Measurements from ENCODE around the gene BFAR.
"Not testable (repeated sequence)": the region's sequence is repeated elsewhere in the genome, so short reads cannot be mapped to it uniquely, and the experiment has no call there.

The BFAR gene, protein sequence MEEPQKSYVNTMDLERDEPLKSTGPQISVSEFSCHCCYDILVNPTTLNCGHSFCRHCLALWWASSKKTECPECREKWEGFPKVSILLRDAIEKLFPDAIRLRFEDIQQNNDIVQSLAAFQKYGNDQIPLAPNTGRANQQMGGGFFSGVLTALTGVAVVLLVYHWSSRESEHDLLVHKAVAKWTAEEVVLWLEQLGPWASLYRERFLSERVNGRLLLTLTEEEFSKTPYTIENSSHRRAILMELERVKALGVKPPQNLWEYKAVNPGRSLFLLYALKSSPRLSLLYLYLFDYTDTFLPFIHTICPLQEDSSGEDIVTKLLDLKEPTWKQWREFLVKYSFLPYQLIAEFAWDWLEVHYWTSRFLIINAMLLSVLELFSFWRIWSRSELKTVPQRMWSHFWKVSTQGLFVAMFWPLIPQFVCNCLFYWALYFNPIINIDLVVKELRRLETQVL

DNA sequence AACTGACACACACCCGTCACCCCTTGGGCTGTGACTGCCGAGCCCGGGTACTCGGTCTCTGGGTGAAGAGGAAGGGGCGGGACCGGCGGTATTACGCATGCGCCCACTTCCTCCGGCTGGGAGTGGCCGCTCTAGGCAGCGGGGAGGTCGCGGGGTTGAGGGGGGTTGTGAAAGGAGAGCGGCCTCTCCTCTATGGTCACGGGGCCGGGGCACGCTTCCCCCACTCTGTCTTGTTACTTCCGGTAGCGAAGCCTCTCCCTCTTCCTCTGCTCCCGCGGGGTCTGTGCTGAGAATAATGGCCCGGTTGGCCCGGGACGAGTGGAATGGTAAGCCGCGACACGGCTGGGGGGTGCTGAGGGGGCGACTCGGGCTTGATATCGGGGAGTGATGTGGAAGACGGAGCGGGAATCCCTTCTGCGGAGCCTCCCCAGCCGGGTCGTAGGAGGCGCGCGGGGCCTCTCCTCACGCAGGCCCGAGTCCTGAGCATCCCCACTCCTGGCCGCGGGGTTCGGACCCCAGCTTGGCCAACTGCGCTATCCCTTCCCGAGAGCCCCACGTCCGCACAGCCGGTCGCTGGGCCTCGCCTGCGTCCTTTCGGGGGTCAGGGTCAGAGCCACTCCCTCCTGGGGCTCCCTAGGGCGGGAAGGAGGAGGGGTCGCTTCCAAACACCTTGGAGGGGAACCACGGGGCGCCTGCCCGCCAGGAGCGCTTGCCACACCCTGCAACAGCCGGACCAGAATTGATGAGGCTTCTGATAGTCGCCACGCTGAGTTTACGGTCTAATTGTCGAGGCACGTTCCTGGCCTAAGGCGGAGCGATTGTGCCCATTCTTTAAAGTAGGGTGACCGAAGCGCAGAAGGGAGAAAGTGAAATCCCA, at the start of gene BFAR:
Gene BFAR, plus strand, starts transcription at position 259 of the 877 bp plus-strand sequence. CDS start 11,396 bp downstream, outside the sequence.
- peak; percentile 99 for DNase-seq

DNA sequence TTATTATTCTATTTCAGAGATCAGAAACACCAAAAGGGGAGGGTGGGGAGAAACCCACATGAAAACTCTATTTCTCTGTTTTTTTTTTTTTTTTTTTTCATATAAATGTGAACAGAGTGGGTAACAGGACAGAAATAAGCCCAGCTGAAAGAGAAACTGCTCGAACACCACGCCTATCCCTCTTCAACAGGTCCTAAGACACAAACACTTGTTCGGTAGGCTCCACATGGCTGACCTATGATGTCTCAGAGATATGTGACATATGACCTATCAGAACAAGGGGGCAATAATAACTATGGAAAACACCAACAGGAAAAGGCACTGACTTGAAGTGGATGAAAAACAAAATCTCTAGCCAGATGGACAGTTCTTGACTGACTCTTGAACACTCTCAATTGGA, 47.5 kb upstream of the BFAR start:
- DNase-seq = no peak

DNA sequence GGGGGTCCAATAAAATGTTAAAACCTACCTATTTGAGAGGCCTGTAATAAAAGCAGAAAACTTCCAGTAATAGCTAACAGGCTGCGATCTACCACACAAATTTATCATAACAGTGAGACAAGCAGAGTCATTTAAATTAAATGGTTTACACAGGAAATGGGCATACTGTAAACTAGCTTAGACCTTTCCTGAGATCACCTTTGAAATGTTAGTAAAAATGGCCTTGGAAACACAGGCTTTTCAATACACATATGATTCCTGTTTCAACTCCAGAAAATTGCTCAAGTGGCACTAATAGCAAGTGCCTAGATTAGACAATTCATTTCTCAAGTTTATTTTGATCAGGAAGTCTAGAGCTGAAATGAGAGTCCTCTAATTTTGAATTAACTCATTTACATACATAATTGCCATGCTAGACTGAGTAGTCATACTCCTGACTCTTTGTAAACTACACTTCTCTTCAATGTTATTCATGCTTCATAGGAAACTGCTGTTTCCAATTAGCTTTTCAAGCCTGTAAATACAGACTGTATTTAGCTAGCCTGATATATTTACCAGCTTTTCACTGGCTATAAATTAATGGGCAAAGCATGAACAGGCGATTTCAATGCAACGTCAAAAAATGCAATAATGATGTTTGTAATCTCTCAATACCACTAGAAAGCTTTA, 46.0 kb upstream of the BFAR start:
- DNase-seq = no peak

DNA sequence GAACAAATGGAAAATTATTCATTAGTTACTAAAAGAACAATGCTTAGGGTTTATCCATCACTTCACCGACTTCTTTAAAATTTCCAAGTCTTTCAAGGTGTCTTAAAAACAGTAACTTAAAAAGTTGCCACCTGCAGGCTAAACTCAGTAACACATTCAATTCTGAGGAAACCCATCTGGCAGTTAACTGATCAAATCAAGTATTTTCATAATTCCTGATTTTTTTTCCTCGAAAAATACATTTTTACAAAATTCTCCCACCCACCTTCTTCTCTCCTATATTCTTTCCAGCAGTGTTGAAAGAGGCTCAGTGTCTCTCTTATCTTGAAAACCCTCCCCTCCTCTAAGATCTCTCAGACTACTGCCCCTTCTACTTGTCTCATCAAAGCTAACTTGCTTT, 32.6 kb upstream of the BFAR start:
- DNase-seq = no peak

DNA sequence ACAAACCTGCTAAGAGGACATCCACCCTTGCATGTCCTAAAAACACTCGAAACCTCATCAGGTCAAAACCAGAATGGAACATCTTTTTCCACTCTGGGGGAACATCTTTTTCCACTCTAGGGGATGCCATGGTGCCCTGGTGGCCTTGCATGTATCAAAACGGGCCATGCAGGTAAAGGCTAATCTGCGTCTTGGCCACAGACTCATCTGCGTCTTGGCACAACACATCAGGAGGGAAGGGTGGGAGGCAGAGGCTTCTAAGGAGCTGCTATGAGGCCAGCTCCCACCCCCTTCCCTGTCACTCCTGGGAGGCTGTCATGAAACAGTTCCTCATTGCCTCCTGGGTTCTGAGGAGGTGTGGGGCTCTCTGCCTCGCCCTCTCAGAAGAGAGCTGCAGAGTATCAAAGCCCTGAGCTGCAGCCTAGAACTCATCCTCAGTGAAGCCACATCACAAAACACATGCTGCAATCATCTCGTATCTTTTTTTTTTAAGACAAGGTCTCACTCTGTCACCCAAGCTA, 30.2 kb upstream of the BFAR start:
- DNase-seq = no peak

DNA sequence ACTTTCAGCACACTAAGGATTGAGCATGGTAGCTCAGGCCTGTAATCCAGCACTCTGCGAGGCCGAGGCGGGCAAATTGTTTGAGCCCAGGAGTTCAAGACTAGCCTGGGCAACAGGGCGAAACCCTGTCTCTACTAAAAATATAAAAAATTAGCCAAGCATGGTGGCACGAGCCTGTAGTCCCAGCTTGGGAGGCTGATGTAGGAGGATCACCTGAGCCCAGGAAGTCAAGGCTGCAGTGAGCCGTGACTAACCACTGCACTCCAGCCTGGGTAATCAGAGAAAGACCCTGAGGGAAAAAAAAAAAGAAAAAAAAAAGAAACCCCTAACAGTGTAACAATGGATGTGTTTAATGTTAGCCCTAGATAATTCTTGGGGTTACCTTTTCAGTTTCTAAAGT, 26.6 kb upstream of the BFAR start:
- no peak for DNase-seq

DNA sequence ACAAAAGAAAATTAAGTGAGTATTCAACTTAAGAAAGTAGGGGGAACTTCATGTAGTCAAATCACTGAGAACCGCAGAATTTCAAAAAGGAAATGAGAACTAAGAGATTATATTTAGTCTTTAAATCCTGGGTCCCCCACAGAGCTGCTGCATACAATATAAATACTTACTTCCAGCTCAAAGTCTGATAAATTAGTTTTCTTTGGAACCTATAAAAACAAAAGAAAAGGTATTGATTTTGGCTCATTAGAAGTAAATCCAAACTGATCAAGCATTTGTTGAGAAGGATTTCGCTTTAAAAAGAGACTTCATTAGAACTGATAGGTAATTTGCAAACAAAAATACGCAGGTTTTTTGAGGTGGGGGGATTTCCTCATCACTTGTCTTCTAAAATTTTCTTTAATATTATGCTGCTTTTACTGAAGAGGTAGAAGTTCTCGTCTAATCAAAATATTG, 24.6 kb upstream of the BFAR start:
- no peak for DNase-seq

DNA sequence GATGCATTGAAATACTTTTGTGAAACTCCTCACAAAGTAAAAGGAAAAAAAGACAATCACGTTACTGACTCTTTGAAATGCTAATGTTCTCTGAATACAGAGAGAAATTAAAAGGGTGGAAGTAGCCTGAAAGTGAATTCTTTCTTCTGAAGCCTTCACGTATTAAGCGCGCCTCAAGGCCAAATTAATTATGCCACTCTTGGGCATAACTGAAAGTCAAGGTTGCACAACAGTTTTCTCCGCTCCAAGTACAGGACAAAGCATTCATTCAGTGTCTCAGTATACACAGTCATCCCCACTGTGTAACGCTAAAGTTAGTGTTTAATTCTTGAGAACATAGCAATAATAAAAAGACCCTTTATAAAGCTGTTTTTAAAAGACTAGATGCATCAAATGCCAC, 24.1 kb upstream of the BFAR start:
- DNase-seq = no peak

DNA sequence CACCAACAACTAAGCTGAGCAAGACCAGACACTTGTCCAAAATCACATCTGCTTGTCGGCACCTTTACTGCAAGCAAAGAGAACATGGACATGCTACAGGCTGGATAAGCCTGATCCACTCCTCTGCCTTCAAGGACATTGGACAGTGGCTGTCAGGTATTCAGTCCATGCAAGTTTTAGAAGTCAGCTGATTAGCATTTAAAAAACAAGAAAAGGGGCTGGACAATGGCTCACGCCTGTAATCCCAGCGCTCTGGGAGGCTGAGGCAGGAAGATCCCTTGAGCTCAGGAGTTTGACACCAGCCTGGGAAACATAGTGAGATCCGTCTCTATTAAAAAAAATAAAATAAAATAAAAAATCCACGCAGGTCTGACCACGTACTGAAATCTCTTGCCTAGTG, 23.0 kb upstream of the BFAR start:
- no peak for DNase-seq

DNA sequence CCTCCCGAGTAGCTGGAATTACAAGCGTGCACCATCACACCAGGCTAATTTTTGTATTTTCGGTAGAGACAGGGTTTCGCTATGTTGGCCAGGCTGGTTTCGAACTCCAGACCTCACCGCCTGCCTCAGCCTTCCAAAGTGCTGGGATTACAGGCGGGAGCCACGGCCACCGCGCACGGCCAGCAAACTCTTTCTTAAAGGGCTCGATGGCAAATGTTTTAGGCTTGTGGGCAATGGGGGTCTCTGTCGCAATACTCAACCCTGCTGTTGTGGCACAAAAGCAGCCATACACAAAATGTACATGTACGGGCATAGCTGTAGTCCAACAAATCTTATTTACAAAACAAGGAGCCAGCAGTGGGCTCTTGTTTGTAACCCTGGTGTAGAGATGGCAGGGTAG, 21.1 kb upstream of the BFAR start:
- DNase-seq = no peak

DNA sequence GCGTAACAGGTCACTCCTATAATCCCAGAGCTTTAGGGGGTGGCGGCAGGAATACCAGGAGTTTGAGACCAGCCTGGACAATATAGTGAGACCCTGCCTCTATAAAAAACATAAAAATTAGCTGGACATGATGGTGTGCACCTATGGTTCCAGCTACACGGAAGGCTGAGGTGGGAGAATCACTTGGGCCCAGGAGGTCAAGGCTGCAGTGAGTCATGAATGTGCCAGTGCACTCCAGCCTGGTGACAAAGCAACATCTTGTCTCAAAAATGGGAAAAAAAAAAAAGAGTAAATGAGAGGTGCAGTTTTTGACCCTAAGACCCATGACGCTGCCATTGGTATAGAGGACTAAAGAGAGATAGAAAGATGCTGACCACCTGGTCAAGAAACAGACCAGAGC, 18.8 kb upstream of the BFAR start:
- no peak for DNase-seq

DNA sequence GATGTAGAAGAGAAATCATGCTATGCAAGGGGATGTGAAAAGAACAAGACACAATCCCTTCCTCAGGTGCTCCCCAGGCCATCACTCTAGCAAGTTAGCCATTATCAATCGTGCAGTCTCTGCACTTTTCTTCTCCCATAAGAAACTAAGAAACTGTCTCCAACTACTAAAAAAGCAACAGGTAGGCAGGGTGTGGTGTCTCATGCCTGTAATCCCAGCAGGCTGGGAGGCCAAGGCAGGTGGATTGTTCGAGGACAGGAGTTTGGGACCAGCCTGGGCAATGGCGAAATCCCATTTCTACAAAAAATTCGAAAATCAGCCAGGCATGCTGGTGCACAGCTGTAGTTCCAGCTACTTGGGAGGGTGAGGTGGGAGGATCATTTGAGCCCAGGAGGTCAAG, 16.5 kb upstream of the BFAR start:
- no peak for DNase-seq

DNA sequence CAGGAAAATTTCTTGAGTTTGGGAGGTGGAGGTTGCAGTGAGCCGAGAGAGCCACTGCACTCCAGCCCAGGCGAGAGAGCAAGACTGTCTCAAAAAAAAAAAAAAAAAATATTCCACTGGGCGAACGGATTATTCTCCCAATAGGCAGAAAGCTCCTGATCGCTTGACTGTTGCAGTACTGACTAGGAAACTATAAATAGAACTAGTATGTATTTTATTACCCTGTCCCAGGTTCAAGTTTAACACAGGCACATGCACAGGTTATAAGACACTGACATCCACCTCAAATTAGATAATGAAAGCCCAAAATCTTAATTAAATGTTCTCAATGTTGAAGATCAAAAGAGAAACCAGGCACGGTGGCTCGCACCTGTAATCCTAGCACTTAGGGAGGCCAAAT, 14.2 kb upstream of the BFAR start:
- no peak for DNase-seq

DNA sequence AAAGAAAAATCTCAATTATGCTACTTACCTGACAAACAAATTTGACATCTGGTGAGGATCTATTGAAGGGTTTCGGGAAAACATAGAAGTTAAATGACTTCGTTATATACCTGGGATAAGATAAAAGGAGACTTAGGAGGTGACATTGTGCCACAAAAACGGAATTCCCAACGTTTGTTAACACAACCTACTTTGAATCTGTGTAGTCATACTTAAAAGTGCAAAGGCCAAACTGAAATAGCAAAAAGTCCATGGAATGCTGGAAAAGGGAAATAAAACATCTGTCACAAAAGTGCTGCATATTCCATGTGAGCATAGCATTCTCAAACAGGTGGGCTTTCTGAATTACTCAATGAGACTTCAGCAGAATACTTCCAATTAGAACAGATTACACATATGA, 5.7 kb upstream of the BFAR start:
- no peak for DNase-seq

DNA sequence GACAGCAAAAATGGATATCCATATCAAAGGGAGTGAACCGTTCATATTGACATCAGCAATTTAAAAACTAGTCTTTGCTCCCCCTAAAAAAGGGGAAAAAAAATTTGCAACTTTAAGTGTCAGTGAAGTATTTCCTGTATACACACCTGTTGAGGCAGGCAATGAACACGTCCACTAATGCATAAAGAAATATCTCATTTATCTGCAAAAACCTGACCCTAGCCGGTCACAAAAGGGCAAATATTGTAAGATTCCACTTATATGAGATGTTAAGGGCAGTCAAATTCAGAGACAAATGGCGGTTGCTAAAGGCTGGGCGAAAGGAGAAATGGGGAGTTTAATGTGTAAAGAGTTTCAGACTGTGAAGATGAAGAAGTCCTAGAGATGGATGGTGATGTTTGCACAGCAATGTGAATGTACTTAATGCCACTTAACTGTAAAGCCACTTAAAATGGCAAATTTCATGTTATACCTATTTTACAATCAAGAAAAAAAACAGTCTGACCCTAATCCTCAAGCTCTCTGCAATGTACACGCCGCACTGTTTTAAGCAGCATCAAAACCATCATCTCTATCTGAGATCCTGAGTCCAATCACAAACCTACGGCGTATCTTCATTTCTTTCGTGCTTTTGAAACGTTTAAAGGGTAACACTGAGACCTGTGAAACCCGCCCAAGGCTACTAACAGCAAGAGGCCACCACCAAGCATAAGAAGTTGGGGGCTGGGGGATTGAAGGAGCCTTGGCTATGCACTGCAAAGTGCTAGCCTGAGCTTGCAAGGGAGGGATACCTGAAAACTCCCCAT, 3.7 kb upstream of the BFAR start:
- DNase-seq = peak; percentile 32

DNA sequence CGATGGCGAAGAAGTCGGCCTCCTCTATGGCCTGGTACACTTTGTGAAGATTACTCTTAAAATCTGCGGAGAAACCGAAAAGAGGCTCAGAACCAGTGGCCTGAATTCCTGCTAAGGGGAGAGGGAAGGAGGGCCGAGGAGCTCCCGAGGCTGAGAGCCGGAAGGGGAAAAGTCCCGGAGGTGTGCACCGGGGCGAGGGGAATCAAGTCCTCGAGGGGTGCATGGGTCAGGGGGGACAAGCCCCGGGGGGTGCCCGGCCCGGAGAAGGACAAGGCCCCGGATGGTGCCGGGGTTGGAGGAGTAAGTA, 3.2 kb upstream of the BFAR start:
- DNase-seq = no peak

DNA sequence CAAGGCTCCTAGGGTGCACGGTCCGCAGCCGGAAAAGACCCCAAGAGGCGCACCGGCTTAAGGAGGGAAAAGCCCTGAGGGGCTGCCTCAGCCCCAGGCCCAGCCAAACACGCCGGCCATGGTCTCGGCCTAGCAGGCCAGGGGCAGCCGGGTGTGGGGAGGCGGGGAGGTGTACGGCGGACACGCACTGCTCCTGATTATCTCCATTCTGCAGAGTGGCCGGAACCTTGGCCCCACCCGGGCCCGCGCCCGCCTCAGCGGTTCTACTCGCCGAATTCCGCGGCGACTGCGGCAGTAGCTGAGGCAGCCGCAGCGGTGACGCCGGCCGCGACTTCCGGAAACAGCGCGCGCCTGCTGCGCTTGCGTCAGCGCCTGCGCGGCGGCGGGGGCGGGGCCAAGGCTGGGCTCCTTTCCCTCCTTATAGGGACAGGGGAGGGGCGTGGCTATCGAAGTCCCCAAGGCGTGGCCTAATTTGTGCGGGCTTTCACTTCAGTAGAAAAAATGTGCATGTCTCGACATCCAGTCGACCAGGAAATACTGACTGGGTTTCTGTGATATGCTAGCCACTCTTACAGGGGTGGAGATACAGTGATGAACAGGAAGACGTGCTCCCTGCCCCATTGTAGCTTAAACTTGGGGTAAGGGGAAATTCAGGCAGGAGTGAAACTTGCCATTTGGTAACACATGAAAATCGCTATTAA, 2.7 kb upstream of the BFAR start, which contains the start of gene PARN:
Gene PARN, minus strand, starts transcription at position 342 of the 701 bp plus-strand sequence. Its CDS starts 135 bp downstream, at position 207.
- DNase-seq = peak; percentile 98

DNA sequence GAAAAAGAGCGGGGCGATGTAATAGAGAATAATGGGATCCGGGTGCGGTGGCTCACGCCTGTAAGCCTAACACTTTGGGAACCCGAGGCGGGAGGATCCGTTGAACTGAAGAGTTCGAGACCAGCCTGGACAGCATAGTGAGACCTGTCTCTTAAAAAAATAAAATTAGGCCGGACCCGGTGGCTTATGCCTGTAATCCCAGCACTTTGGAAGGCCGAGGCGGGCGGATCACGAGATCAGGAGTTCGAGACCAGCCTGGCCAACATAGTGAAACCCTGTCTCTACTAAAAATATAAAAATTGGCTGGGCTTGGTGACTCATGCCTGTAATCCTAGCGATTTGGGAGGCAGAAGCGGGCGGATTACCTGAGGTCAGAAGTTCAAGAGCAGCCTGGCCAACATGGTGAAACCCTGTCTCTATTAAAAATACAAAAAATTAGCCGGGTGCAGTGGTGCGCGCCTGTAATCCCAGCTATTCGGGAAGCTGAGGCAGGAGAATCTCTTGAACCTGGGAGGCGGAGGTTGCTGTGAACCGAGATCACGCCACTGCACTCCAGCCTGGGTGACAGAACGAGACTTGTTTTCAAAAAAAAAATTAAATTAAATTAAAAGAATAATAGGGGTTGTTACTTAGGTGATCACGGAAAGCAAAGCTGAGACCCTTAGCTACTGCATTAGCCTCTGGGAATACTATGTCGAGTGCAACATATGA, 2.0 kb upstream of the BFAR start:
- not testable (repeated sequence) for DNase-seq

DNA sequence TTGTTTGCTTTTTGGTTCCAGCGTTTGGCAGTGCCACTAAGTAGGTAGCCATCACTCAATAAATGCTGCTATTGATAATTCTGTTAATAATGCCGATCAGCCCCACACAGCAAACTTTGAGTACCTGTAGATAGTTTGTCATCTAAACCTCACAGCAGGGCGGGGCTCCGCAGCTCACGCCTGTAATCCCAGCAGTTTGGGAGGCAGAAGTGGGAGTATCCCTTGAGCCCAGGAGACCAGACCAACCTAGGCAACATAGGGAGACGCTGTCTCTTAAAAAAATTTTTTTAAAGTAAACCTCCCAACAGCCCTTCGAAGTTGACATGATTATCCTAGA, 1.6 kb downstream of the BFAR start:
- DNase-seq = no peak

DNA sequence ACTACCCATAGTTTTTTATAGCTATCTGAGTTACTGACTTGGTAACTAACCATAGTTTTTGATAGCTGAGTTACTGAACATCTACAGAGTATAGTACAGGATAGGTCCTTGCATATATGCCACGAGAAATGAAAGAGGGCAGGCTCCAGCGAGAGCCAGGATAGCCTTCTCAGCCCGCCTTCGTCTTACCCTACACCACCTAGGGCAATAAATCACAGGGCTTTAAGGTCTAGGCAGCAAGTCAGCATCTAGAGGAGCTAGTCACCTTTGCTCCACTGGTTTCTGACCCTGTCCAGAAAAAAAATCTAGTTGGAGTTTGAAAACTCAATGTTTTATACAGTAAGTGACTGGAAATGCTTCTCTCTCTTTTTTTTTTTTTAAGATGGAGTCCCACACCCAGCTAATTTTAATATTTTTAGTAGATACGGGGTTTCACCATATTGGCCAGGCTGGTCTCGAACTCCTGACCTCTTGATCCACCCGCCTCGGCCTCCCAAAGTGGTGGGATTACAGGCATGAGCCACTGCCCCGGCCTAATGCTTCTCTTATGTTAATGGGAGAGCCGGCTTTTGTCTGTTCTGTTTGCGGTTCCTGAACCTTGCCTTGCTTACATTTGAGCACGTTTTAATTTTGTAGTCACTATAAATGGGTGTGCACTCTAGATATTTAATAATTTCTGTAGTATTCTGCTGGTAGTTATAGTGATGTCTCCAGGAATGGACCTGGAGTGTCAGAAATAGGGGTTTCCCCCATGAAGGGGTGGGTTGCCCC, 2.8 kb downstream of the BFAR start:
- DNase-seq = no peak
